GM12864 (cell line): Measurements from ENCODE around the gene CPPED1.

Experiments used
- DNase-seq: peaks from one replicate; pipeline ENCODE4 v3.0.0-alpha.2; 2011; ENCODE audit warnings: low read depth
- H3K4me3 ChIP-seq: 2 replicates; pipeline ENCODE4 v1.5.1; 2011; ENCODE audit warnings: mild to moderate bottlenecking, low read depth, low read length, control low read depth
- TF ChIP-seq, protein P1 (sequence below): IDR thresholded peaks from 2 replicates; pipeline ENCODE4 v1.5.1; 2011; ENCODE audit warnings: low read depth, mild to moderate bottlenecking, moderate library complexity, low read length, control low read depth, inconsistent platforms; ENCODE audit errors: missing control alignments

The CPPED1 gene

DNA sequence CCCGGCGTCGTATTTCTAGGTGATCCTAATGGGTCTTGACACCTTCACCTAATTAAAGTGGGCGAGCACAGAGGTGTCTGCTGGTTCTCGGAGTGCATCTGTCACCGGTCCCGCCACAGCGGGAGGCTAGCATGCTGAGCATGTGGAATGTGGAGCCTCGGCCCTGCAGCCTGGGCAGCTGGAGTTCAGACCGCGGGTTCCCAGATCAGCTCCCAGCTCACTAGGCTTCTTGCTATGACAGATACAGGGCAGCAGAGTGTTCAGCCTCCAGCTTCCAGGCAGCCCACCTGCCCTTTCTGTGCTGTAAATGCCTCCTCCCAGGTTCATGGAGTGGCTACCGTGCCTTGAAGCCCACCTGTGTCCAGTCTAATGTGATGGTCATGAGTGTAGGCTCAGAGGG lies 166.7 kb downstream of the CPPED1 start:
- DNase-seq: no peak
- TF ChIP-seq, protein P1, sequence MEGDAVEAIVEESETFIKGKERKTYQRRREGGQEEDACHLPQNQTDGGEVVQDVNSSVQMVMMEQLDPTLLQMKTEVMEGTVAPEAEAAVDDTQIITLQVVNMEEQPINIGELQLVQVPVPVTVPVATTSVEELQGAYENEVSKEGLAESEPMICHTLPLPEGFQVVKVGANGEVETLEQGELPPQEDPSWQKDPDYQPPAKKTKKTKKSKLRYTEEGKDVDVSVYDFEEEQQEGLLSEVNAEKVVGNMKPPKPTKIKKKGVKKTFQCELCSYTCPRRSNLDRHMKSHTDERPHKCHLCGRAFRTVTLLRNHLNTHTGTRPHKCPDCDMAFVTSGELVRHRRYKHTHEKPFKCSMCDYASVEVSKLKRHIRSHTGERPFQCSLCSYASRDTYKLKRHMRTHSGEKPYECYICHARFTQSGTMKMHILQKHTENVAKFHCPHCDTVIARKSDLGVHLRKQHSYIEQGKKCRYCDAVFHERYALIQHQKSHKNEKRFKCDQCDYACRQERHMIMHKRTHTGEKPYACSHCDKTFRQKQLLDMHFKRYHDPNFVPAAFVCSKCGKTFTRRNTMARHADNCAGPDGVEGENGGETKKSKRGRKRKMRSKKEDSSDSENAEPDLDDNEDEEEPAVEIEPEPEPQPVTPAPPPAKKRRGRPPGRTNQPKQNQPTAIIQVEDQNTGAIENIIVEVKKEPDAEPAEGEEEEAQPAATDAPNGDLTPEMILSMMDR: no peak
- no peak overlapping the region for H3K4me3 ChIP-seq

- DNase-seq: no peak
- H3K4me3 ChIP-seq: no peak overlapping the region
- TF ChIP-seq, protein P1: no peak
Measured at GRCh38 chr16:12629271-12629670, 174.4 kb downstream of the CPPED1 start.

- no peak for DNase-seq
- H3K4me3 ChIP-seq: no peak overlapping the region
- TF ChIP-seq, protein P1: no peak
Measured at GRCh38 chr16:12628536-12628935, 175.2 kb downstream of the CPPED1 start.

DNA sequence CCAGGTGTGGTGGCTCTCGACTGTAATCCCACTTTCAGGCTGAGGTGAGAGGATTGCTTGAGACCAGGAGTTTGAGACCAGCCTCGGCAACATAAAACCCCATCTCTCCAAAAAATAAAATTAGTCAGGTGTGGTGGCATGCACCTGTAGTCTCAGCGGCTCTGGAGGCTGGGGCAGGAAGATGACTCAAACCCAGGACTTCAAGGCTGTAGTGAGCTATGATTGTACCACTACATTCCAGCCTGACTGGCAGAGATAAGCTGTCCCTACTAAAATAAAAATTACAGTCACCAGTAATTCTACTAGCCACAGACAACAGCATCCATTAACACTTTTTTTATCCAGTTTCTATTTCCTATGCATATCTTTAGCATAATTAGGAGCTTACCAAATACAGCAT lies 176.3 kb downstream of the CPPED1 start:
- H3K4me3 ChIP-seq: no peak overlapping the region
- TF ChIP-seq, protein P1: no peak
- no peak for DNase-seq

- no peak for DNase-seq
- H3K4me3 ChIP-seq: no peak overlapping the region
- TF ChIP-seq, protein P1: no peak
Measured at GRCh38 chr16:12626411-12626810, 177.3 kb downstream of the CPPED1 start.

DNA sequence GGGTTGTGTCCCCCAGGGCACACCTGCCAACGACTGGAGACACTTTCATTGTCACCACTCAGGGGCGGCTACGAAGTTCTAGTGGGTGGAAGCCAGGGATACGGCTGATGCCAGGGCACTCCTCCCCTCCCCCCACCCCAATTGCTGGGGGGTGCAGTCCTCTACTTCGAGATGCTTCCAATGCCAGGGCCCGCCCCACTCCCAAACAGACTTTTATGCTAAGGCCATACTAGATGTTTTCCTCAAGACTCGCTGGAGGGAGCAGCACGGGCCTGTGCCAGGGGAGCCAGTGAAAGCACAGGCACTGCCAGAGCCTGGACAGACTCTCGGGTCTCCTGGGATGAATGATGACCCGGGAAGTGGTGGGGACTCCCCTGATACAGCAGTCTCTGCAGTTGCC lies 178.0 kb downstream of the CPPED1 start:
- TF ChIP-seq, protein P1: no peak
- no peak overlapping the region for H3K4me3 ChIP-seq
- DNase-seq: no peak

- H3K4me3 ChIP-seq: no peak overlapping the region
- no peak for DNase-seq
- TF ChIP-seq, protein P1: no peak
Measured at GRCh38 chr16:12625068-12625467, 178.6 kb downstream of the CPPED1 start.
